ENCODE results near the gene DBX2. TPM values are rescaled to one million over a fixed set of nuclear protein-coding genes. Genes with fewer than 3 reads are reported as not detected.

The DBX2 gene
- total RNA-seq, 4 donors from 2014 or later, result not detected

DNA sequence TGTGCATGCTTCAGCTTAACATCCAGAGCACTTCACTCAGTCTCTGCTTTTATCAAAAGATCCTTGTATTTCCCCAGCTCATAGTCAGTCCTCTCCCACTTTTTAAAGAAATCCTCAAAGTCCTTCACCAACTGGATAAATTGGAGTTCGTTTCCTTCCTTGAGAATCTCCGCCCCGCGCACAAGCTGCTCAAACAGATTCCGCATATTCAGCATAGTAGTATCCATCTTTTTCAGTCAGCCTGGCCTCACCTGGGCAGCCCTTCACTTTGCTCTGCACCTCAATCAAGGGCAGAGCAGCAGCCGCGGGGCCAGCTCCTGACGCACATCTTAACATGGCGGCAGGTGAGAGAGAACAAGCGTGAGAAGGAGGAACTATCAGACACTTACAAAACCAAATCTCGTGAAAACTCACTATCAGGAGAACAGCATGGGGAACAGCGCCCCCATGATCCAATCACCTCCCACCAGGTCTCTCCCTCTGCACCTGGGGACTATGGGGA is 14.3 kb upstream of the DBX2 start:
- ATAC-seq, result no peak
- peaks cover 0 to 6% (median 0%) of the 10 kb centered on the region in 3 donors for H3K9me3 ChIP-seq
- no peaks in the 10 kb centered on the region for H3K36me3 ChIP-seq
- no peak overlapping the region for H3K4me3 ChIP-seq
- TF ChIP-seq, protein P1, sequence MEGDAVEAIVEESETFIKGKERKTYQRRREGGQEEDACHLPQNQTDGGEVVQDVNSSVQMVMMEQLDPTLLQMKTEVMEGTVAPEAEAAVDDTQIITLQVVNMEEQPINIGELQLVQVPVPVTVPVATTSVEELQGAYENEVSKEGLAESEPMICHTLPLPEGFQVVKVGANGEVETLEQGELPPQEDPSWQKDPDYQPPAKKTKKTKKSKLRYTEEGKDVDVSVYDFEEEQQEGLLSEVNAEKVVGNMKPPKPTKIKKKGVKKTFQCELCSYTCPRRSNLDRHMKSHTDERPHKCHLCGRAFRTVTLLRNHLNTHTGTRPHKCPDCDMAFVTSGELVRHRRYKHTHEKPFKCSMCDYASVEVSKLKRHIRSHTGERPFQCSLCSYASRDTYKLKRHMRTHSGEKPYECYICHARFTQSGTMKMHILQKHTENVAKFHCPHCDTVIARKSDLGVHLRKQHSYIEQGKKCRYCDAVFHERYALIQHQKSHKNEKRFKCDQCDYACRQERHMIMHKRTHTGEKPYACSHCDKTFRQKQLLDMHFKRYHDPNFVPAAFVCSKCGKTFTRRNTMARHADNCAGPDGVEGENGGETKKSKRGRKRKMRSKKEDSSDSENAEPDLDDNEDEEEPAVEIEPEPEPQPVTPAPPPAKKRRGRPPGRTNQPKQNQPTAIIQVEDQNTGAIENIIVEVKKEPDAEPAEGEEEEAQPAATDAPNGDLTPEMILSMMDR (IDR thresholded peaks at IDR 0.05), result no peak
- TF ChIP-seq EP300 (IDR thresholded peaks at IDR 0.05) (no peak), POLR2AphosphoS5 (IDR thresholded peaks at IDR 0.05) (no peak), POLR2A (IDR thresholded peaks at IDR 0.05) (no peak)
- WGBS, 2 donors (ENCODE audit: low coverage in 1 of 2), result 91 to 97% methylated on average over 5 to 9 of the region's 12 CpGs
- H3K27me3 ChIP-seq, result no peaks in the 10 kb centered on the region
- H3K4me1 ChIP-seq, result no peaks in the 10 kb centered on the region
- no peak overlapping the region for H3K27ac ChIP-seq

DNA sequence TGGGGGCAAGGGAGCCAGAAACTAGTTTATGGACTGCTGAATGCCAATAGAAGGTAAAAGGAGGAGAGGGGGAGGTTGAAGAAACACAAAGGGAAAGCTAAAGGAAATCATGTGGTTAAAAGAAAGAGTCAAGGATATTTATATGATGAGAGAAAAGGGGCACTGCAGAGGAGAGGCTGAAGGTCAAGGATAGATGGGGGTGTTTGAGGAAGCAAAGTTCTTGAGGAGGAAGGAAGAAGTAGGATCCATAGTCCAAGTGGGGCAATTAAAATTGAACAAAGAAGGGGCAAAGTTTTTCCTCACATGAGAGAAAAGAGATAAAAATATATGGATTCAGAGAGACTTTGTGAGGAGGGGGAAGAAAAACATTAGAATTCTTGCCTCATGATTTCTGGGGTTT is 10.1 kb upstream of the DBX2 start:
- TF ChIP-seq POLR2A (IDR thresholded peaks at IDR 0.05) (no peak), EP300 (IDR thresholded peaks at IDR 0.05) (no peak), POLR2AphosphoS5 (IDR thresholded peaks at IDR 0.05) (no peak)
- TF ChIP-seq, protein P1 (IDR thresholded peaks at IDR 0.05), result no peak
- ATAC-seq, result no peak
- no peaks in the 10 kb centered on the region for H3K27me3 ChIP-seq
- H3K4me1 ChIP-seq, result no peaks in the 10 kb centered on the region
- H3K36me3 ChIP-seq, result no peaks in the 10 kb centered on the region
- H3K4me3 ChIP-seq, result no peak overlapping the region
- no peak overlapping the region for H3K27ac ChIP-seq
- H3K9me3 ChIP-seq, result peaks cover 0 to 6% (median 0%) of the 10 kb centered on the region in 3 donors

DNA sequence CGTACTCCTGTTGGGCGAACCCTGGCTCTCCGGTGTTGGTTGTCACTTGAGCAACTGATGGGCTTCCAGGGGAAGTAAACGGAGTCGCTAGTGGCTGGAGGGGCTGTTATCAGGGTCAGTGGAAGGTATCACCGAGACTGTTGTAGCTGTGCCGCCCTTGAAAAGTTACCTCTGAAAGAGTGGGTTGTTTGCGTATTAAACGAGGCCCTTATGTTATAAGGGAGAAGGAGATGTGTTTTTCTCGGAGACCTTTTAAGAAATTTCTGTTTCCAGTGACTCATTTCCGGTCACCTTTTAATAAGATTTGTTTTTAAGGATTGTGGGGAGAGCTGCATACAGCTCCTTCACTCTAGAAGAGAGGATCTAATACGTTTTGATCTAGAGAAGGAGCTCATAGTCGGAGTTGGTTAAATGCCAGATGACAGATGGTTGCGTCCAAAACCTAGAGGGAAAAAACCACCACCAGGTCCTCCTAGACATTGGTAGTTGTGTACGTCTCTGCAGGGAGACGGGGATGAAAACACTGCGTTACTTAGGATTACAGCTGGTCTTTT is 750 bp upstream of the DBX2 start:
- Histone ChIP-seq H3K9me3 (no peaks in the 10 kb centered on the region), H3K27me3 (peaks cover 40% of the 10 kb centered on the region), H3K27ac (no peak overlapping the region), H3K4me1 (peaks cover 0 to 21% (median 9%) of the 10 kb centered on the region in 3 donors), H3K36me3 (no peaks in the 10 kb centered on the region), H3K4me3 (peak overlapping the region in 1 of 2 donors; percentile 42)
- no peak for ATAC-seq
- WGBS, 2 donors (ENCODE audit: low coverage in 1 of 2), result 15 to 21% methylated on average over 6 to 14 of the region's 17 CpGs
- TF ChIP-seq POLR2A (IDR thresholded peaks at IDR 0.05) (no peak), POLR2AphosphoS5 (IDR thresholded peaks at IDR 0.05) (no peak), EP300 (IDR thresholded peaks at IDR 0.05) (no peak)
- TF ChIP-seq, protein P1 (IDR thresholded peaks at IDR 0.05), result no peak

GRCh38 chr12:45049912-45050750 is 768 bp downstream of the DBX2 start:
- TF ChIP-seq POLR2AphosphoS5 (IDR thresholded peaks at IDR 0.05), result no peak
- TF ChIP-seq, protein P1 (IDR thresholded peaks at IDR 0.05), result no peak
- no peak for TF ChIP-seq POLR2A (IDR thresholded peaks at IDR 0.05)
- no peak for TF ChIP-seq EP300 (IDR thresholded peaks at IDR 0.05)
- no peak for ATAC-seq
- Histone ChIP-seq H3K4me3 (peak overlapping the region in 1 of 2 donors; percentile 42), H3K27me3 (peaks cover 40% of the 10 kb centered on the region), H3K27ac (no peak overlapping the region), H3K4me1 (peaks cover 0 to 21% (median 9%) of the 10 kb centered on the region in 3 donors), H3K9me3 (no peaks in the 10 kb centered on the region), H3K36me3 (no peaks in the 10 kb centered on the region)
- 11% methylated on average over 6 of the region's 52 CpGs; no CpG with 5 or more reads in 1 of the 2 donors for WGBS, 2 donors (ENCODE audit: low coverage in 1 of 2)
